NCI-H82 treated with DMSO at 0.1 percent for 48 hours (cell line): ENCODE results near the gene SLC12A7.

Experiments used
- DNase-seq: peaks from one replicate; lab custom pipeline; 2025; ENCODE audit not compliant: unreplicated experiment; lab: John Stamatoyannopoulos, UW

The SLC12A7 gene

DNA sequence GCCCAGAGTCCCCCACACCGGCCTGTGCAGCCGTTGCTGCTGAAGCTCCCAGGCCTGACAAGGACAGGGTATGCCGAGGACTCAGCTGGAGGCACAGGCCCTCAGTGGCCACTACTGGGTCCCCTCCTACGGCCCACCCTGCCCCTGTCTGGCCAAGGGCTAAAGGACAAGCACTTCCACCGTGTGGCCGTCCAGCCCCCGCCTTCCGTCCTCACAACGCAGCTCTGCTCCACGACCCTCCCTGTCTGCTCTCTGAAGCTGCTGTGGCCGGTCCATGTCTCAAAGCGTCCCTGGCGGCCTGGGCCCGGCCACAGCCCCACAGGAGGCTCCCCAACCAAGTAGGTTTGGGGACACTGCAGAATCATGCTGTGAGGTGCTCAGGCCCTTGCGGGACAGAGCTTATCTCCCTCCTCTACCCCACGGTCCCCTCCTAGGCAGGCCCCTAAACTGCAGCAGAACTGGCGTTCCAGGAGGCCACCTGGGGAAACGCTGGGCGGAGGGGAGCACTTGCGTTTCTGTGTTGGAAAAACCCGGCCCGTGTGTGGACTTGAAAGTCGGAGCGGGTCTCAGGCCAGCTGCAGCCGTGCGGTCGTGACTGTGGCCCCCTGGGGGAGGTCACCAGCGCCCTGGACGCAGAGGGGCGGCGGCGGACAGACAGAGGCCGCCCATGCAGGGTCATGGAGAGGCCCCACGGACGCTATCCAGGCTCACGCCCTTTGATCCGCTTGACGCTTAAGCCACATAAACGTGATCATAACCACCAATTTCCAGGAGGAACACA is 57.7 kb downstream of the SLC12A7 start:
- DNase-seq = no peak

GRCh38 chr5:1053391-1054017 is 58.4 kb downstream of the SLC12A7 start:
- no peak for DNase-seq

DNA sequence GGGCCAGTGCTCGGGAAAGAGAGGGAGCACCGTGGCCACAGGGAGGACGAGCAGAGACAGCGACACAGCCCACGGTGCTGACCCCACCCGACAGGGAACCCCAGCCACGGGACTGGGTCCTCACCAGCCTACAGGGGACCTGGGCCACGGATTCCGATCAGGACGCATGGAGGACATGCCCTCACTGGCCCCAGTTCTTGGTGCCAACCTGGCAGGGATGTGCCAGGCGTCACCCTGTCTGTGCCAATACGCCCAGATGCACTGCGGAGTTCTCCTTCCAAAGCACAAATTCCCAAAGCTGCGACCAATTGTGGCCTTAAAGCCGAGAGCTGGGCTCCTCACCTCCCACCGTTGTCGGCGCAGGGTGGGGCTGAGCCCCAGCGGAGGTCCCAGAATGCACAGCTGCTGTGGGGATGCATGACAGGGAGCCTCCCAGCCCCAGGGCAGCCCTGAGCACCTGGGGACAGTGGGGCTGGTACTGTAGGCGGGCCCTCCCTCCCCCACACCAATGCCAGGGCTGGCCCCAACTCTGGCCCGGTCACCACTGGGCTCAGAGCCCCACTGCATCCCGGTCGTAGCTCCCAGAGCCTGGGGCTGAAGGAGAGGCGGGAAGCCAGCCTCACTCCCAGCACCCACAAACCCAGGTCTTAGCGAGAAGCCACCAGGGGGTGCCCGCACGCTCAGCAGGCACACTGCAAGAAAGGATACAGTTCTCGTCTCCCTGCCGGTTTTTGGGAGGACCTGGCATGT is 59.0 kb downstream of the SLC12A7 start:
- DNase-seq = no peak

DNA sequence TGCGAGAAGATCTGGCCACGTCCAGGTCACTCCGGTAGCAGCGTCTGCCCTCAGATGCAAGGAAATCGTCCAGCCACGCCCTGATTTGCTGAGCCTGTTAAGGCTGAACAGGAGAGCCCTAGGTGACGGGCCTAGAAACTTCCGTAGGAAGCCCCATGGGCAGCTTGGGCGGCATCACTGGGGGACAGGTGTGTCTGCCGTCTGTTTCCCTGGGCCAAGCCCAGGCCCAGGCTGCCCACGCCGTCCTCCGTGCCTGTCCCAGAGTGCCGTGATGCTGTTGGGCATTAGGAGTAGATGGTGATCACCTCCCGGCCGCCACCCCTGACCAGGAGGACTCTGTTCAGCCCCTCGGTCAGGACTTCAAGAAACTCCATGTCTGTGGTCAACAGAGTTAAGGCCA is 59.8 kb downstream of the SLC12A7 start:
- DNase-seq = no peak

DNA sequence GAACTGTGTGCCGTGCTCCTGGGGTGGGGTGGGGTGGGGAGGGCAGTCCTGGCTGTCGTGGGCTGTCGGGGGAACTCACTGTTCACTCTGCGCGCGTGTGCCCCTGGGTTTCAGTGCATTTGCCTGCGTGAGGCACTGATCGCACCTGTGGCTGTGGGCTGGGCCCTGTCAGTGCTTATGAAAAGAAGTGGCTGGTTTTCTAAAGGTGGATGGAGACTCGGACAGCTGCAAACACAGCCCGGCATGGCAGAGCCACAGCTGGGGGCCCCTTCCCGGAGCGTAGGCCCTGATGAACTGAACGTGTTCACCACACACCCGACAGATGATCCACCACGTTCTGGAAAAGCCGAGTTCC is 60.5 kb downstream of the SLC12A7 start:
- DNase-seq = no peak

DNA sequence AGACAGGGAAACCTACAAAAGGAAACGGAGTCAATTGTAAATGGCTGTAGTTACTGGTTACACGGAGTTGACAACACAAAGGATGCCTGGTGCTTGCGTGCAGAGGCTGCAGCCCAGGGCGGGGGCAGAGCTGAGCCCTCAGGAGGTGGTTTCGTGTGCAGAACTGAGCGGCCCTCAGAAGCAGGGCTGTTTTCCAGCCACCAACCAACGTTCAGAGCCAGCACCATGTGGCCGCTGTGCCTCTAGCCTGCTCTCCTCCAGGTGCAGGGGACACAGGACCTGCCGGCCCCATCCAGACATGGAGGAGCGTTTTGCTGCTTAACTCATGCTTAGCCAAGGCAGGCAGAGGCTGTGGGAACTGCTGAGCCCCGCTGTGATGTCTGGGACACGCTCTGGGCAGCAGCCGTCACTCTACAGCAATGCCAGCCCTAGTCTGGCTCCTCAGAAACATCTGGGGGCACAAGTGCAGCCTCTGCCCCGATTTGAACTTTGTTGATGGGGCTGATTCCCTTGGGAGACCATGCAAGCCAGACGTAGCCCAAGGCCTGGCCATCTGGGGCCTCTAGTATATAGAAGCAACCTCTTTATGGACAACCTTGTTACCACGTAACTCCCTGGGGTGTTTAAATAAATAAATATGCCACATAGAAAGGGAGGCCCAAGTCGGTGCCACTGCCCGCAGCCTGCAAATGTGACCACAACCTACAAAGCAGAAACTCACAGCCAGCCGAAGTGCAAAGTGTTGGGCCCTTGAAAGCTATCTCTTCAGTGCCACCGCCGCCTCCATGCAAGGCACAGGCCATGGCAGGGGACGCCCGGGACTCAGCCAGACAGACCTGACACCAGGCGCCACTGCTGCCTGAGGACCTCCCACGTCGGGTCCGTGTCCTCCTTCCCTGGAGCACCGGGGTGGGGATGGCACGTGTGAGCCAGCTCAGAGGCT is 61.2 kb downstream of the SLC12A7 start:
- DNase-seq = no peak

- no peak for DNase-seq
These were observed 62.7 kb downstream of the SLC12A7 start for GRCh38 chr5:1048861-1049838.

DNA sequence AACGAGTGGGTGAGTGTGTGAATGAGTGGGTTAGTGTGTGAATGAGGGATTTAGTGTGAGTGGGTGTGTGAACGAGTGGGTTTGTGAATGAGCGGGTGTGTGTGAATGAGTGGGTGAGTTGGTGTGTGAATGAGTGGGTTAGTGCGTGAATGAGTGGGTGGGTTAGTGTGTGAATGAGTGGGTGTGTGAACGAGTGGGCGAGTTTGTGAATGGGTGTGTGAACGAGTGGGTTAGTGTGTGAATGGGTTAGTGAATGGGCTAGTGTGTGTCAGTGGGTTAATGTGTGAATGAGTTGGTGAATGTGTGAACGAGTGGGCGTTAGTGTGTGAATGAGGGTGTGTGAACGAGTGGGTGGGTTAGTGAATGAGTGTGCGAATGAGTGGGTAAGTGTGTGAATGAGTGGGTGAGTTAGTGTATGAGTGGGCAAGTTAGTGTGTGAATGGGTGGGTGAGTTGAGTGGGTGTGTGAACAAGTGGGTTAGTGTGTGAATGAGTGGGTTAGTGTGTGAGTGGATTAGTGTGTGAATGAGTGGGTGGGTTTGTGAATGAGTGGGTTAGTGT is 63.6 kb downstream of the SLC12A7 start:
- no peak for DNase-seq

- DNase-seq = no peak
These were observed 64.4 kb downstream of the SLC12A7 start for GRCh38 chr5:1047332-1047965.

- no peak for DNase-seq
These were observed 65.8 kb downstream of the SLC12A7 start for GRCh38 chr5:1045960-1046560.

DNA sequence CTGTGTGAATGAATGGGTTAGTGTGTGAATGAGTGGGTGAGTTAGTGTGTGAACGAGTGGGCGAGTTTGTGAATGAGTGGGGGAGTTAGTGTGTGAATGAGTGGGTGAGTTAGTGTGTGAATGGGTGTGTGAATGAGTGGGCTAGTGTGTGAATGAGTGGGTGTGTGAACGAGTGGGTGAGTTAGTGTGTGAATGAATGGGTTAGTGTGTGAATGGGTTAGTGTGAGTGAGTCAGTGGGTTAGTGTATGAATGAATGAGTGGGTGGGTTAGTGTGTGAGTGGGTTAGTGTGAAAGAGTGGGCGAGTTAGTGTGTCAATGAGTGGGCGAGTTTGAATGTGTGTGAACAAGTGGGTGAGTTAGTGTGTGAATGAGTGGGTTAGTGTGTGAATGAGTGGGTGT is 67.7 kb downstream of the SLC12A7 start:
- no peak for DNase-seq

DNA sequence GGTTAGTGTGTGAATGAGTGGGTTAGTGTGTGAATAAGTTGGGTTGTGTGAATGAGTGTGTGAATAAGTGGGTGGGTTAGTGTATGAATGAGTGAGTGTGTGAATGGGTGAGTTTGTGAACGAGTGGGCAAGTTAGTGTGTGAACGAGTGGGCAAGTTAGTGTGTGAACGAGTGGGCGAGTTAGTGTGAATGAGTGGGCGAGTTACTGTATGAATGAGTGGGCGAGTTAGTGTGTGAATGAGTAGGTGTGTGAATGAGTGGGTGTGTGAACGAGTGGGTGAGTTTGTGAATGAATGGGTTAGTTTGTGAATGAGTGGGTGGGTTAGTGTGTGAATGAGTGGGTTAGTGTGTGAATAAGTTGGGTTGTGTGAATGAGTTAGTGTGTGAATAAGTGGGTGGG is 68.5 kb downstream of the SLC12A7 start:
- DNase-seq = no peak

GRCh38 chr5:1042626-1043025 is 69.2 kb downstream of the SLC12A7 start:
- no peak for DNase-seq

GRCh38 chr5:1041225-1042143 is 70.4 kb downstream of the SLC12A7 start:
- DNase-seq = no peak

GRCh38 chr5:1040571-1040970 is 71.3 kb downstream of the SLC12A7 start:
- DNase-seq = no peak

- no peak for DNase-seq
These were observed 72.1 kb downstream of the SLC12A7 start for GRCh38 chr5:1039706-1040260.

GRCh38 chr5:1039210-1039548 is 72.7 kb downstream of the SLC12A7 start:
- no peak for DNase-seq
